Liver (tissue), 9 donors: ENCODE results near the gene RNF183. TPM values are rescaled to one million over a fixed set of nuclear protein-coding genes. Genes with fewer than 3 reads are reported as not detected.

Experiments
- DNase-seq: peaks from one replicate; pipeline ENCODE4 v3.0.0-alpha.2; 2017; ENCODE audit warnings: low spot score
- H3K27ac ChIP-seq, 2 donors: one replicate each; pipeline ENCODE4 v1.7.0; 2013; ENCODE audit warnings: inconsistent platforms in 2 of 2, low read length in 2 of 2, control low read depth in 1 of 2, low read depth in 1 of 2, mild to moderate bottlenecking in 1 of 2
- H3K27me3 ChIP-seq, 4 donors: one replicate each; pipeline versions ENCODE4 v1.6.1 to v1.7.0; 2013; ENCODE audit warnings: low read length in 3 of 4, inconsistent platforms in 1 of 4, mild to moderate bottlenecking in 1 of 4, moderate library complexity in 1 of 4; ENCODE audit not compliant: control insufficient read depth in 4 of 4, insufficient read depth in 4 of 4
- H3K36me3 ChIP-seq, 4 donors: one replicate each; pipeline versions ENCODE4 v1.6.1 to v1.7.0; 2013; ENCODE audit warnings: low read length in 3 of 4, mild to moderate bottlenecking in 3 of 4, low read depth in 1 of 4, moderate library complexity in 1 of 4; ENCODE audit not compliant: control insufficient read depth in 4 of 4, insufficient read depth in 3 of 4
- H3K4me1 ChIP-seq, 4 donors: one replicate each; pipeline versions ENCODE4 v1.6.1 to v1.7.0; 2013; ENCODE audit warnings: low read length in 3 of 4, mild to moderate bottlenecking in 3 of 4, moderate library complexity in 1 of 4; ENCODE audit not compliant: control insufficient read depth in 4 of 4, insufficient read depth in 4 of 4
- H3K4me3 ChIP-seq, 3 donors: one replicate each; pipeline versions ENCODE4 v1.6.1 to v1.7.0; 2013; ENCODE audit warnings: low read length in 3 of 3, control low read depth in 1 of 3, low read depth in 1 of 3, mild to moderate bottlenecking in 1 of 3
- H3K9ac ChIP-seq, 2 donors: one replicate each; pipeline ENCODE4 v1.7.0; 2013; ENCODE audit warnings: low read length in 2 of 2, mild to moderate bottlenecking in 2 of 2, moderate library complexity in 2 of 2, control low read depth in 1 of 2, low read depth in 1 of 2
- H3K9me3 ChIP-seq, 4 donors: one replicate each; pipeline versions ENCODE4 v1.6.1 to v1.7.0; 2013; ENCODE audit warnings: low read length in 3 of 4; ENCODE audit not compliant: control insufficient read depth in 4 of 4
- ATF3 ChIP-seq: IDR thresholded peaks from 2 replicates; pipeline ENCODE4 v1.6.1; 2016; ENCODE audit warnings: antibody characterized with exemption
- CTCF ChIP-seq: fragments of 150-350 bp; IDR thresholded peaks from 2 replicates; pipeline ENCODE4 v1.5.1; 2017; ENCODE audit warnings: improper control_type of control experiment, low read depth, low read length; ENCODE audit not compliant: missing input control
- EGR1 ChIP-seq, 2 donors: IDR thresholded peaks; 2 replicates each; pipeline ENCODE4 v1.6.1; 2016 to 2018; ENCODE audit warnings: antibody characterized with exemption in 2 of 2, low read depth in 2 of 2
- FOXA1 ChIP-seq: IDR thresholded peaks from 2 replicates; pipeline ENCODE4 v1.6.1; 2016; ENCODE audit warnings: antibody characterized with exemption
- FOXA2 ChIP-seq: IDR thresholded peaks from 2 replicates; pipeline ENCODE4 v1.6.1; 2016; ENCODE audit warnings: antibody characterized with exemption
- GABPA ChIP-seq, 2 donors: IDR thresholded peaks in 1 of 2; conservative IDR thresholded peaks in 1 of 2; 2 replicates each; pipeline ENCODE4 v1.6.1; 2016; ENCODE audit warnings: antibody characterized with exemption in 2 of 2, mild to moderate bottlenecking in 1 of 2, moderate library complexity in 1 of 2
- HNF4A ChIP-seq, 2 donors: conservative IDR thresholded peaks; 2 replicates each; pipeline ENCODE4 v1.6.1; 2016; ENCODE audit warnings: antibody characterized with exemption in 2 of 2, mild to moderate bottlenecking in 2 of 2
- HNF4G ChIP-seq: IDR thresholded peaks from 2 replicates; pipeline ENCODE4 v1.6.1; 2016; ENCODE audit warnings: antibody characterized with exemption
- JUND ChIP-seq, 2 donors: IDR thresholded peaks; 2 replicates each; pipeline ENCODE4 v1.6.1; 2016; ENCODE audit warnings: antibody characterized with exemption in 2 of 2
- MAX ChIP-seq: IDR thresholded peaks from 2 replicates; pipeline ENCODE4 v1.6.1; 2016; ENCODE audit warnings: antibody characterized with exemption
- NR2F2 ChIP-seq: IDR thresholded peaks from 2 replicates; pipeline ENCODE4 v1.6.1; 2016; ENCODE audit warnings: antibody characterized with exemption
- RAD21 ChIP-seq, 2 donors: IDR thresholded peaks; 2 replicates each; pipeline ENCODE4 v1.6.1; 2016; ENCODE audit warnings: antibody characterized with exemption in 2 of 2, mild to moderate bottlenecking in 2 of 2
- REST ChIP-seq: IDR thresholded peaks from 2 replicates; pipeline ENCODE4 v1.6.1; 2016; ENCODE audit warnings: antibody characterized with exemption, mild to moderate bottlenecking
- RXRA ChIP-seq, 2 donors: IDR thresholded peaks; 2 replicates each; pipeline ENCODE4 v1.6.1; 2017 to 2018; ENCODE audit warnings: antibody characterized with exemption in 2 of 2, mild to moderate bottlenecking in 1 of 2
- SP1 ChIP-seq: IDR thresholded peaks from 2 replicates; pipeline ENCODE4 v1.6.1; 2018; ENCODE audit warnings: antibody characterized with exemption, mild to moderate bottlenecking
- TAF1 ChIP-seq: conservative IDR thresholded peaks from 2 replicates; pipeline ENCODE4 v1.6.1; 2016; ENCODE audit warnings: antibody characterized with exemption, mild to moderate bottlenecking
- YY1 ChIP-seq: IDR thresholded peaks from 2 replicates; pipeline ENCODE4 v1.6.1; 2016; ENCODE audit warnings: antibody characterized with exemption, mild to moderate bottlenecking
- ZBTB33 ChIP-seq: IDR thresholded peaks from 2 replicates; pipeline ENCODE4 v1.6.1; 2016; ENCODE audit warnings: antibody characterized with exemption
- WGBS: extraction: QIAGEN DNeasy Blood & Tissue Kit; methylation state at CpG from one replicate; pipeline ENCODE4 v1.1.7; 2013; 5-methylcytosine and 5-hydroxymethylcytosine counted together
- polyA plus RNA-seq, 2 donors: library from polyadenylated mRNA; stranded (reverse) in 1 of 2; unstranded in 1 of 2; fragments of 200-250 nt in 1 of 2; fragments of >200 nt in 1 of 2; fragmentation: Nextera tagmentation in 1 of 2; extraction: Ambion mirVana in 1 of 2; gene quantifications; one replicate each; pipeline versions ENCODE4 v1.2.1 to v1.2.3, GENCODE V29; 2013 to 2015
- total RNA-seq, 2 donors: library from RNA; depleted of rRNA; stranded (reverse); fragments of >200 nt; gene quantifications; one replicate each; pipeline ENCODE4 v1.2.3, GENCODE V29; 2014
- donor health status: healthy.
- donor health status: healthy.
- donor health status: healthy.
- donor health status: healthy.
- donor health status: healthy.

Gene RNF183
- total and polyA plus RNA-seq, 4 donors, result 0.07 TPM; not detected in 3

GRCh38 chr9:113322671-113323070 lies 19.5 kb upstream of the RNF183 start:
- TF ChIP-seq ATF3 (no peak), GABPA (IDR thresholded peaks at IDR 0.05 in 1 of 2, conservative IDR thresholded peaks at IDR 0.05 in 1 of 2) (no peak), HNF4G (no peak), CTCF (no peak), RAD21 (IDR thresholded peaks at IDR 0.05) (no peak), NR2F2 (no peak), YY1 (no peak)
- Histone ChIP-seq H3K36me3 (peaks cover 0 to 5% (median 2%) of the 10 kb centered on the region in 4 donors), H3K27ac (no peak overlapping the region), H3K9me3 (no peaks in the 10 kb centered on the region), H3K9ac (no peak overlapping the region), H3K27me3 (no peaks in the 10 kb centered on the region), H3K4me3 (no peak overlapping the region), H3K4me1 (no peaks in the 10 kb centered on the region)
- WGBS, result 89% methylated on average over 6 of the region's 6 CpGs
- no peak for DNase-seq

GRCh38 chr9:113320051-113320450 lies 16.9 kb upstream of the RNF183 start:
- Histone ChIP-seq H3K4me3 (no peak overlapping the region), H3K27me3 (no peaks in the 10 kb centered on the region), H3K9me3 (no peaks in the 10 kb centered on the region), H3K36me3 (peaks cover 0 to 7% (median 2%) of the 10 kb centered on the region in 4 donors), H3K9ac (no peak overlapping the region), H3K4me1 (no peaks in the 10 kb centered on the region), H3K27ac (no peak overlapping the region)
- no peak for DNase-seq
- WGBS, result 96% methylated on average over 3 of the region's 3 CpGs
- TF ChIP-seq JUND (IDR thresholded peaks at IDR 0.05) (no peak), RAD21 (IDR thresholded peaks at IDR 0.05) (no peak), EGR1 (IDR thresholded peaks at IDR 0.05; ENCODE audit: low read depth in 2 of 2) (no peak), YY1 (no peak), HNF4G (no peak)

- peaks cover 0 to 7% (median 2%) of the 10 kb centered on the region in 4 donors for H3K36me3 ChIP-seq
- no peak overlapping the region for H3K27ac ChIP-seq
- no peak for DNase-seq
- no peak overlapping the region for H3K4me3 ChIP-seq
- WGBS, result 91% methylated on average over 2 of the region's 2 CpGs
- no peak overlapping the region for H3K9ac ChIP-seq
- no peaks in the 10 kb centered on the region for H3K4me1 ChIP-seq
- H3K27me3 ChIP-seq, result no peaks in the 10 kb centered on the region
- no peak for TF ChIP-seq JUND (IDR thresholded peaks at IDR 0.05)
- TF ChIP-seq NR2F2, result no peak
- TF ChIP-seq ZBTB33, result no peak
- TF ChIP-seq REST, result no peak
- no peak for TF ChIP-seq HNF4G
- TF ChIP-seq TAF1, result no peak
- no peak for TF ChIP-seq MAX
- no peak for TF ChIP-seq FOXA1
- TF ChIP-seq GABPA (IDR thresholded peaks at IDR 0.05 in 1 of 2, conservative IDR thresholded peaks at IDR 0.05 in 1 of 2), result no peak
- TF ChIP-seq YY1, result no peak
- TF ChIP-seq SP1, result no peak
- TF ChIP-seq ATF3, result no peak
- TF ChIP-seq EGR1 (IDR thresholded peaks at IDR 0.05; ENCODE audit: low read depth in 2 of 2), result no peak
- no peak for TF ChIP-seq HNF4A (conservative IDR thresholded peaks at IDR 0.05)
- TF ChIP-seq RAD21 (IDR thresholded peaks at IDR 0.05), result no peak
- TF ChIP-seq FOXA2, result no peak
- no peak for TF ChIP-seq RXRA (IDR thresholded peaks at IDR 0.05)
- TF ChIP-seq CTCF, result no peak
- no peaks in the 10 kb centered on the region for H3K9me3 ChIP-seq
Observed at GRCh38 chr9:113319054-113319453, 15.9 kb upstream of the RNF183 start.
